A673 (cell line): ENCODE results near the gene QKI.

Experiments
- CTCF ChIP-seq: fragments of 300-800, 200-600 bp; sonication (generic); conservative IDR thresholded peaks from 2 replicates; pipeline ENCODE4 v1.5.1; 2017; ENCODE audit warnings: low read depth, mild to moderate bottlenecking, antibody characterized with exemption, low read length, moderate library complexity, mixed read lengths
- EZH2 ChIP-seq: fragments of 200-600 bp; sonication (generic); IDR thresholded peaks from 2 replicates; pipeline ENCODE4 v1.6.1; 2017; ENCODE audit warnings: borderline replicate concordance, low read depth, mild to moderate bottlenecking, mixed read lengths, antibody characterized with exemption, low read length; ENCODE audit not compliant: poor library complexity, severe bottlenecking

GRCh38 chr6:163439997-163440396 is 25.5 kb downstream of the QKI start:
- TF ChIP-seq CTCF (no peak), EZH2 (no peak)
